H1 (cell line): Measurements from ENCODE around the gene PTGIS. TPM values are rescaled to one million over a fixed set of nuclear protein-coding genes. Genes with fewer than 3 reads are reported as not detected.

Experiments
- CEBPB ChIP-seq: IDR thresholded peaks from 2 replicates; pipeline ENCODE4 v1.6.1; 2012; ENCODE audit warnings: low read depth, low read length
- YY1 ChIP-seq: IDR thresholded peaks from 2 replicates; pipeline ENCODE4 v1.6.1; 2011; ENCODE audit warnings: low read depth, mild to moderate bottlenecking, low read length
- polyA plus RNA-seq, 7 experiments: library from polyadenylated mRNA; depleted of rRNA in 3 of 7; stranded (reverse) in 5 of 7; unstranded in 2 of 7; fragments of >200 nt in 5 of 7; fragments of 200-250 nt in 2 of 7; gene quantifications; 1 replicate in 5 of 7; 2 replicates in 1 of 7; 4 replicates in 1 of 7; pipeline versions ENCODE4 v1.2.1 to v1.2.3, GENCODE V29; 2011 to 2013; ENCODE audit warnings: missing spikeins in 2 of 7, mixed read lengths in 2 of 7
- total RNA-seq: library from RNA; stranded (reverse); fragmentation: NEBNext Ultra II Directional; extraction: Animal tissue kit (Norgen Biotek cat#: 25700); gene quantifications from 2 replicates; pipeline ENCODE4 v1.2.1, GENCODE V29; 2021

The PTGIS gene
- total and polyA plus RNA-seq, 2 of the 8 experiments (the other 6 are each of a cell fraction or from before 2014, with no cell fraction given): 29.9 to 35.5 TPM

DNA sequence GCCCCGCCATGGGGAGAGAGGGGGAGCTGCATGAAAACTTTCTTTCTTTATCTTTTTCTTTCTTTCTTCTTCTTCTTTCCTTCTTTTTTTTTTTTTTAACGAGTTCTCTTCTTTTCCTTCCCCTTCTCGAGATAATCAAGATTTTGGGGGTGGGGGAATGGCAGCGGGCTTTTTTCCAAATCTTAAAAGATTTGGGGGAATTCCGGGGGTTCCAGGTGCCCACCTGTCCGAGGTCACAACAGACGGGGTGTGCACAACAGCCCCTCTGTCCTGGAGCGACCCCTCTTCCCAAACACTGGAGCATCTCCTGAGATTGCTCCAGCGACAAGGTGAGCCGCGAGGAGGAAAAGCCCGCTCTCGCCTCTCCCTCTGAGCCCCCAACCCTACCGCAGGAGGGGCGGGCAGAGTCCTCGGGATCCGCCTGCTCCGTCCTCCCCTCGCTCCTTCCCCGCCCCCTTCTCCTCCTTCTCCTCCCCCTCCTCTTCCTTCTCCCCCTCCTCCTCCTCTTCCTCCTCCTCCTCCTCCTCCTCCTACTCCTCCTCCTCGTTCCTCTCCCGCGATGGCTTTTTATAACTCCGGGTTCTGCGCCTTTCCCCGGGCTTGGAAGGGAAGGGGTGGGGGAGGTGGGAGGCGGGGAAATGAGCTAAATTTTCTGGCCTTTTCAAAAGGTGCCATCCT, 84.8 kb downstream of the PTGIS start (continued):
- 0 out of 2 replicates have a peak, but pooled peaks have one; percentile 3 for TF ChIP-seq YY1
- TF ChIP-seq CEBPB: no peak
- TF ChIP-seq, all 59 proteins: peak for 3
